Ureter (tissue), 1 donor: Measurements from ENCODE around the gene NR2C2. TPM values are rescaled to one million over a fixed set of nuclear protein-coding genes. Genes with fewer than 3 reads are reported as not detected.

Experiments
- DNase-seq: peaks from one replicate; pipeline ENCODE4 v3.0.0-alpha.2; 2020; ENCODE audit warnings: low spot score
- total RNA-seq: library from RNA; stranded (reverse); gene quantifications from one replicate; pipeline ENCODE4 v1.2.4, GENCODE V29; 2023
- donor health status: DM: yes; HTN: yes; CAD: no.

NR2C2 gene
- total RNA-seq, 1 donor from 2014 or later: 59.8 TPM

GRCh38 chr3:15063656-15064286 is 116.4 kb downstream of the NR2C2 start:
- no peak for DNase-seq

GRCh38 chr3:15064299-15064834 is 117.0 kb downstream of the NR2C2 start:
- DNase-seq: no peak

- DNase-seq: peak; percentile 91
These were observed 117.6 kb downstream of the NR2C2 start, which contains the start of gene MRPS25 for GRCh38 chr3:15064835-15065549. TSS of gene MRPS25 (minus strand) at chr3:15065315. CDS start at chr3:15065194, 121 bp downstream.

GRCh38 chr3:15065550-15066007 is 118.2 kb downstream of the NR2C2 start:
- no peak for DNase-seq

- DNase-seq: no peak
These were observed 119.1 kb downstream of the NR2C2 start for GRCh38 chr3:15066467-15066866.

GRCh38 chr3:15069441-15069840 is 122.1 kb downstream of the NR2C2 start:
- DNase-seq: no peak

- no peak for DNase-seq
These were observed 124.3 kb downstream of the NR2C2 start for GRCh38 chr3:15071699-15072098.

GRCh38 chr3:15074500-15074899 is 127.1 kb downstream of the NR2C2 start:
- no peak for DNase-seq

- DNase-seq: no peak
These were observed 131.7 kb downstream of the NR2C2 start for GRCh38 chr3:15079091-15079490.

GRCh38 chr3:15081960-15082664 is 134.7 kb downstream of the NR2C2 start:
- DNase-seq: no peak

- no peak for DNase-seq
These were observed 135.9 kb downstream of the NR2C2 start for GRCh38 chr3:15083252-15083651.

GRCh38 chr3:15086263-15086662 is 138.9 kb downstream of the NR2C2 start:
- no peak for DNase-seq

- DNase-seq: no peak
These were observed 139.3 kb downstream of the NR2C2 start for GRCh38 chr3:15086699-15087098.

- DNase-seq: no peak
These were observed 141.8 kb downstream of the NR2C2 start for GRCh38 chr3:15089201-15089600.

GRCh38 chr3:15091575-15091974 is 144.2 kb downstream of the NR2C2 start:
- no peak for DNase-seq

- DNase-seq: no peak
These were observed 145.3 kb downstream of the NR2C2 start for GRCh38 chr3:15092686-15093085.

- no peak for DNase-seq
These were observed 146.9 kb downstream of the NR2C2 start for GRCh38 chr3:15094187-15094875.

- DNase-seq: no peak
These were observed 148.7 kb downstream of the NR2C2 start for GRCh38 chr3:15096046-15096445.

GRCh38 chr3:15097891-15098290 is 150.5 kb downstream of the NR2C2 start:
- no peak for DNase-seq
